Subcutaneous preadipocyte (primary cell): ENCODE data around the gene ST8SIA4. TPM values are rescaled to one million over a fixed set of nuclear protein-coding genes. Genes with fewer than 3 reads are reported as not detected.

Experiments used
- small RNA-seq: library from RNA; depleted of rRNA; stranded (forward); fragments of <200 nt; gene quantifications from one replicate; pipeline ENCODE3, GENCODE V24; 2012
- total RNA-seq: library from RNA; depleted of rRNA; stranded (reverse); fragments of >200 nt; gene quantifications from 2 replicates; pipeline ENCODE4 v1.2.3, GENCODE V29; 2012

The ST8SIA4 gene, protein sequence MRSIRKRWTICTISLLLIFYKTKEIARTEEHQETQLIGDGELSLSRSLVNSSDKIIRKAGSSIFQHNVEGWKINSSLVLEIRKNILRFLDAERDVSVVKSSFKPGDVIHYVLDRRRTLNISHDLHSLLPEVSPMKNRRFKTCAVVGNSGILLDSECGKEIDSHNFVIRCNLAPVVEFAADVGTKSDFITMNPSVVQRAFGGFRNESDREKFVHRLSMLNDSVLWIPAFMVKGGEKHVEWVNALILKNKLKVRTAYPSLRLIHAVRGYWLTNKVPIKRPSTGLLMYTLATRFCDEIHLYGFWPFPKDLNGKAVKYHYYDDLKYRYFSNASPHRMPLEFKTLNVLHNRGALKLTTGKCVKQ
- total RNA-seq: 0.37 and 0.78 TPM in 2 replicates

DNA sequence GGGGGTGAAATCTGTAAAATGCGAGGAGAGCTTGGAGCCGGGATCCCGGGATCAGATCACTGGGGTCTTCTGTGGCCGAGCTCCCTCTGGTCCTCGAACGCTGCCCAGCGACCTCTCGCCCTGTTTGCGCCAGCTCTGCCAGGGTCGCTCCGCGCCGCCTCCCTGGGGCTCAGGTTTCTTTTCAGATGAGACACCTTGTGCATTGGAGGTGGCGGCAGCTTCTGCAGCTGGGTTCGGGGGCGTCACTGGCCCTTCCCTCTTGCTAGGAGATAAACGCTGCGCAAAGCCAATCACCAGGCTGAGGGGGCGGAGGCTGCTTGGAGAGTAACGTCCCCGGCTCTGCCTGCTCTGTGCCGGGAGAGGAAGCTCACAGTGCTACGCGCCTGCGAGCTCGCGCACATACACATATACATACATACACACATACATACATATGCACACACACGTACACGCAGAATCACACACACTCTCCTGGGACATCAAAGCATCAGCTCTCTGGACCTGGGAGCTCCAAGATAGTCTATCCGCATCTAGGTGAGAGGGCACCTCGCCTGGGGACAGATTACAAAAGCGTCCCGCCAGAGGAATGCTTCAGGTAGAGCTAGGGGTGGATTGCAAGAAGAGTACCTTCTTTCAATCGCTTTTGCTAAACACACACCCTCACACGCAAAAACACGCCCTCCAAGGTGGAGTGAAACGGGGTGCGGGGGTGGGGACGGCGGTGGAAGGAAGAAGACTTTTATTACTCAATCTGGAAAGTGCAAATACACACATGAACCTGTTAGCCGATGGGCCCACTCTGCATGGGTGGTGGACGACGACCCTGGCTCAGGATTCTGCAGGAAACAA lies at the start of gene ST8SIA4:
Gene ST8SIA4 (minus strand): TSS at position 244 of the 849 bp plus-strand sequence. CDS start 327 bp downstream, outside the sequence.

Small RNA genes lying within 50 kb of the gene (small RNA-seq; reads per million reads assigned to genes)
- gene MIR548P: not detected
